Measurements from ENCODE around the gene RNF183.
A peak's percentile ranks its signal among the peaks of the same experiment; 100 is the strongest.

RNF183 gene, protein sequence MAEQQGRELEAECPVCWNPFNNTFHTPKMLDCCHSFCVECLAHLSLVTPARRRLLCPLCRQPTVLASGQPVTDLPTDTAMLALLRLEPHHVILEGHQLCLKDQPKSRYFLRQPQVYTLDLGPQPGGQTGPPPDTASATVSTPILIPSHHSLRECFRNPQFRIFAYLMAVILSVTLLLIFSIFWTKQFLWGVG

DNA sequence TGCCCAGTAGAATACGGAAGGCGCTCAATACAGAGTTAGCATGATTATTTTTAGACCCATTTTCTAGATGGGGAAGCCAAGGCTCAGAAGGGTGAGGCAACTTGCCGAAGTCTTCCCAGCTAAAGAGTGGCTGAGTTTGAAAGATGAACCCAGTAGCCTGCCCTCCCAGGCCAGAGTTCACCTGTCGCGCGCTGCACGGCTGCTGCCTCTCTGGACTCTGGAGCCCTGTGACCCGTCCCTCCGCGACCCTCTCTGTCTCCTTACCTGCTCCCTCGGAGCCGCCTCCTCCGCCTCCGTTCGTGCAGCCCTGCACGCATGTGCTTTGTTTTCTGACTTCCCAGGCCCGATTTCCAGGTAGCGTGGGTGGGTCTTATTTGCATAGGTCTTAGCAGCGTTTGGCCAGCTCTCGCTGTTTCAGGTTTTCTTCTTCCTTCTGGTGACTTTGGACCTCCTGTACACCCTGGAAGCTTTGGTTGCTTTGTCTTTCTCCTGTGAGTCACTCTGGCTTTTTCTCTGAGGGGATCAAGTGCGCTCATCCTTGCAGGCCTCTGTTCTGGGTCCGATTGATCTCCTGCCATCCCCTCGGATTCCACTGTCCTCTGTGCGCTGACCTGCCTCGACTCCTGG, at the start of gene RNF183:
TSS of gene RNF183 (minus strand) at position 585 of the 627 bp plus-strand sequence. CDS start 5,192 bp downstream, outside the sequence.
- ChIA-PET CTCF (interaction anchor here (0.6 kb wide), 1 partner anchor 357 kb away, joined by 3 read pairs; no protein-coding TSS in a partner anchor), POLR2A (no interaction called here)
- H3K27ac ChIP-seq (ENCODE audit: extremely low read depth, low read depth, low read length), result no peak within 1 kb of the TSS
- H3K4me1 ChIP-seq (ENCODE audit: control insufficient read depth, insufficient read depth, low read length), result no peaks in the 10 kb centered on the region
- no peak for TF ChIP-seq ZNF548 (tag by site-specific recombination; IDR thresholded peaks at IDR 0.05)
- TF ChIP-seq, protein P1, sequence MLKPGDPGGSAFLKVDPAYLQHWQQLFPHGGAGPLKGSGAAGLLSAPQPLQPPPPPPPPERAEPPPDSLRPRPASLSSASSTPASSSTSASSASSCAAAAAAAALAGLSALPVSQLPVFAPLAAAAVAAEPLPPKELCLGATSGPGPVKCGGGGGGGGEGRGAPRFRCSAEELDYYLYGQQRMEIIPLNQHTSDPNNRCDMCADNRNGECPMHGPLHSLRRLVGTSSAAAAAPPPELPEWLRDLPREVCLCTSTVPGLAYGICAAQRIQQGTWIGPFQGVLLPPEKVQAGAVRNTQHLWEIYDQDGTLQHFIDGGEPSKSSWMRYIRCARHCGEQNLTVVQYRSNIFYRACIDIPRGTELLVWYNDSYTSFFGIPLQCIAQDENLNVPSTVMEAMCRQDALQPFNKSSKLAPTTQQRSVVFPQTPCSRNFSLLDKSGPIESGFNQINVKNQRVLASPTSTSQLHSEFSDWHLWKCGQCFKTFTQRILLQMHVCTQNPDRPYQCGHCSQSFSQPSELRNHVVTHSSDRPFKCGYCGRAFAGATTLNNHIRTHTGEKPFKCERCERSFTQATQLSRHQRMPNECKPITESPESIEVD (tag by site-specific recombination; IDR thresholded peaks at IDR 0.05), result no peak
- no peak for TF ChIP-seq GLI2 (tag by site-specific recombination; IDR thresholded peaks at IDR 0.05; ENCODE audit: borderline replicate concordance, low read depth)
- TF ChIP-seq, protein P2, sequence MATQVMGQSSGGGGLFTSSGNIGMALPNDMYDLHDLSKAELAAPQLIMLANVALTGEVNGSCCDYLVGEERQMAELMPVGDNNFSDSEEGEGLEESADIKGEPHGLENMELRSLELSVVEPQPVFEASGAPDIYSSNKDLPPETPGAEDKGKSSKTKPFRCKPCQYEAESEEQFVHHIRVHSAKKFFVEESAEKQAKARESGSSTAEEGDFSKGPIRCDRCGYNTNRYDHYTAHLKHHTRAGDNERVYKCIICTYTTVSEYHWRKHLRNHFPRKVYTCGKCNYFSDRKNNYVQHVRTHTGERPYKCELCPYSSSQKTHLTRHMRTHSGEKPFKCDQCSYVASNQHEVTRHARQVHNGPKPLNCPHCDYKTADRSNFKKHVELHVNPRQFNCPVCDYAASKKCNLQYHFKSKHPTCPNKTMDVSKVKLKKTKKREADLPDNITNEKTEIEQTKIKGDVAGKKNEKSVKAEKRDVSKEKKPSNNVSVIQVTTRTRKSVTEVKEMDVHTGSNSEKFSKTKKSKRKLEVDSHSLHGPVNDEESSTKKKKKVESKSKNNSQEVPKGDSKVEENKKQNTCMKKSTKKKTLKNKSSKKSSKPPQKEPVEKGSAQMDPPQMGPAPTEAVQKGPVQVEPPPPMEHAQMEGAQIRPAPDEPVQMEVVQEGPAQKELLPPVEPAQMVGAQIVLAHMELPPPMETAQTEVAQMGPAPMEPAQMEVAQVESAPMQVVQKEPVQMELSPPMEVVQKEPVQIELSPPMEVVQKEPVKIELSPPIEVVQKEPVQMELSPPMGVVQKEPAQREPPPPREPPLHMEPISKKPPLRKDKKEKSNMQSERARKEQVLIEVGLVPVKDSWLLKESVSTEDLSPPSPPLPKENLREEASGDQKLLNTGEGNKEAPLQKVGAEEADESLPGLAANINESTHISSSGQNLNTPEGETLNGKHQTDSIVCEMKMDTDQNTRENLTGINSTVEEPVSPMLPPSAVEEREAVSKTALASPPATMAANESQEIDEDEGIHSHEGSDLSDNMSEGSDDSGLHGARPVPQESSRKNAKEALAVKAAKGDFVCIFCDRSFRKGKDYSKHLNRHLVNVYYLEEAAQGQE (tag by site-specific recombination; IDR thresholded peaks at IDR 0.05), result no peak
- TF ChIP-seq ZBTB1 (tag by site-specific recombination; IDR thresholded peaks at IDR 0.05), result no peak
- no peak for TF ChIP-seq ZNF24 (tag by site-specific recombination; IDR thresholded peaks at IDR 0.05)
- no peak within 1 kb of the TSS for H3K4me3 ChIP-seq (ENCODE audit: low read depth, low read length)
- H3K36me3 ChIP-seq (ENCODE audit: control insufficient read depth in 2 of 2, insufficient read depth in 1 of 2, low read length in 2 of 2), result no peaks in the 10 kb centered on the region
- H3K9me3 ChIP-seq (ENCODE audit: control insufficient read depth, insufficient read depth, low read depth, low read length), result no peaks in the 10 kb centered on the region

DNA sequence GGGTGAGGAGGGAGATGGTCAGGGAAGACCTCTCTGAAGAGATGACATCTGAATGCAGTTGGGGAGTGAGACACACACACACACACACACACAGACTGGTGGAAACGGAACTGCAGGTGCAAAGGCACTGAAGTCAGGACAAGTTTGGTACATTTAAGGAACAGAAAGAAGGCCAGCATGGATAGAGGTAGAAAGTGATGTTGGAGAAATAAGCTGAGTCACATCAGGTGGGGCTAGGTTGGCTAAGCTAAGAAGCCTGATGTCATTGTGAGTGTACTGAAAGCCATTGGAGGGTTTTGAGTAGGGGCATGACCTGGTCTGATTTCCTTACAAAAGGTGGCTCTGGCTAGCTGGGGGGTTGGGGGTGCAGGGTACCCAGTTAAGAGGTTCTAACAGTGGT, 49.2 kb upstream of the RNF183 start:
- no peaks in the 10 kb centered on the region for H3K9me3 ChIP-seq (ENCODE audit: control insufficient read depth, insufficient read depth, low read depth, low read length)
- H3K4me3 ChIP-seq (ENCODE audit: low read depth, low read length), result no peak overlapping the region
- CTCF ChIA-PET, result interaction anchor here (0.5 kb wide), 1 partner anchor 1883 kb away, joined by 4 read pairs; no protein-coding TSS in a partner anchor
- POLR2A ChIA-PET, result interaction anchor here (1.8 kb wide), 1 partner anchor 12 kb away, joined by 7 read pairs; the partner anchor contains the start of gene WDR31
- TF ChIP-seq MYNN (tag by site-specific recombination; IDR thresholded peaks at IDR 0.05; ENCODE audit: borderline replicate concordance), result no peak
- TF ChIP-seq, protein P3, sequence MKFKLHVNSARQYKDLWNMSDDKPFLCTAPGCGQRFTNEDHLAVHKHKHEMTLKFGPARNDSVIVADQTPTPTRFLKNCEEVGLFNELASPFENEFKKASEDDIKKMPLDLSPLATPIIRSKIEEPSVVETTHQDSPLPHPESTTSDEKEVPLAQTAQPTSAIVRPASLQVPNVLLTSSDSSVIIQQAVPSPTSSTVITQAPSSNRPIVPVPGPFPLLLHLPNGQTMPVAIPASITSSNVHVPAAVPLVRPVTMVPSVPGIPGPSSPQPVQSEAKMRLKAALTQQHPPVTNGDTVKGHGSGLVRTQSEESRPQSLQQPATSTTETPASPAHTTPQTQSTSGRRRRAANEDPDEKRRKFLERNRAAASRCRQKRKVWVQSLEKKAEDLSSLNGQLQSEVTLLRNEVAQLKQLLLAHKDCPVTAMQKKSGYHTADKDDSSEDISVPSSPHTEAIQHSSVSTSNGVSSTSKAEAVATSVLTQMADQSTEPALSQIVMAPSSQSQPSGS (tag by site-specific recombination; IDR thresholded peaks at IDR 0.05; ENCODE audit: low read depth), result no peak
- peak; percentile 40 for TF ChIP-seq ZNF623 (tag by site-specific recombination; IDR thresholded peaks at IDR 0.05)
- no peak for TF ChIP-seq GFI1B (tag by site-specific recombination; IDR thresholded peaks at IDR 0.05)
- H3K27ac ChIP-seq (ENCODE audit: extremely low read depth, low read depth, low read length), result no peak overlapping the region
- H3K36me3 ChIP-seq (ENCODE audit: control insufficient read depth in 2 of 2, insufficient read depth in 1 of 2, low read length in 2 of 2), result no peaks in the 10 kb centered on the region
- H3K4me1 ChIP-seq (ENCODE audit: control insufficient read depth, insufficient read depth, low read length), result peaks cover 7% of the 10 kb centered on the region; the same call in 1 of the 2 replicates

DNA sequence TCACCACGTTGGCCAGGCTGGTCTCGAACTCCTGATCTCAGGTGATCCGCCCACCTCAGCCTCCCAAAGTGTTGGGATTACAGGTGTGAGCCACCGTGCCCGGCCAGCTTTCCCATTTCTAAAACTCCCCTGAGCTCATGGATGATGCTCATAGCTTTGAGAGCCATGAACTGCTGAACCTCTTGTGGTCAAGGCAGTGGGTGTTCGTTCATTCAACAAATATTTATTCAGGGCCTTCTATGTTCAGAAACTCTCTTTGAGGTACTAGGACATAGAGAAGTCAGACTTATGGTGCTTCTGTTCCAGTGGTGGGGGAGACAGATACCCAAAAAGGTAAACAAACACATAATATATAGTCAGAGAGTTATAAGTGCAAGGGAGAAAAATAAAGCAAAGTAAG, 48.8 kb upstream of the RNF183 start:
- Histone ChIP-seq H3K4me3 (ENCODE audit: low read depth, low read length) (no peak overlapping the region), H3K4me1 (ENCODE audit: control insufficient read depth, insufficient read depth, low read length) (peaks cover 7% of the 10 kb centered on the region; the same call in 1 of the 2 replicates), H3K36me3 (ENCODE audit: control insufficient read depth in 2 of 2, insufficient read depth in 1 of 2, low read length in 2 of 2) (no peaks in the 10 kb centered on the region), H3K9me3 (ENCODE audit: control insufficient read depth, insufficient read depth, low read depth, low read length) (no peaks in the 10 kb centered on the region), H3K27ac (ENCODE audit: extremely low read depth, low read depth, low read length) (no peak overlapping the region)
- CTCF ChIA-PET, result no interaction called here
- TF ChIP-seq ZBTB48 (tag by site-specific recombination; IDR thresholded peaks at IDR 0.05), result no peak
- POLR2A ChIA-PET, result interaction anchor here (1.2 to 1.8 kb wide), 2 partner anchors 12 to 59 kb away, joined by 3 to 7 read pairs; partner anchors contain the start of genes C9orf43, POLE3 and WDR31

All from HEK293 (cell line).